ENCODE measurements around the gene KDELR1.

KDELR1 gene

GRCh38 chr19:48332662-48333466, 58.5 kb downstream of the KDELR1 start:
- H3K4me1 Mint-ChIP-seq (ENCODE audit: low read depth): peaks cover 49% of the 10 kb centered on the region
- peaks cover 35% of the 10 kb centered on the region for H3K36me3 Mint-ChIP-seq (ENCODE audit: low read depth)
- H3K9me3 Mint-ChIP-seq: peaks cover 3% of the 10 kb centered on the region
- peak overlapping the region; percentile 94 for H3K4me3 Mint-ChIP-seq
- peak overlapping the region; percentile 94 for H3K27ac Mint-ChIP-seq
- H3K27me3 Mint-ChIP-seq (ENCODE audit: low read depth): no peaks in the 10 kb centered on the region
